HEK293T (cell line): Measurements from ENCODE around the gene SLC4A1.

Source experiments
- ARNT ChIP-seq: fragments of 450-650 bp; IDR thresholded peaks from 2 replicates; pipeline ENCODE4 v1.6.1; 2017; ENCODE audit warnings: mild to moderate bottlenecking
- BHLHE40 ChIP-seq: fragments of 450-650 bp; IDR thresholded peaks from 2 replicates; pipeline ENCODE4 v1.6.1; 2016; ENCODE audit warnings: mild to moderate bottlenecking, moderate library complexity, borderline replicate concordance
- CTBP1 ChIP-seq: fragments of 450-650 bp; IDR thresholded peaks from 2 replicates; pipeline ENCODE4 v1.6.1; 2016; ENCODE audit warnings: borderline replicate concordance
- ELF4 ChIP-seq: fragments of 450-650 bp; IDR thresholded peaks from 2 replicates; pipeline ENCODE4 v1.6.1; 2017; ENCODE audit warnings: antibody characterized with exemption
- FOXA1 ChIP-seq: fragments of 450-650 bp; IDR thresholded peaks from 2 replicates; pipeline ENCODE4 v1.6.1; 2016; ENCODE audit warnings: mild to moderate bottlenecking
- FOXK2 ChIP-seq: fragments of 450-650 bp; IDR thresholded peaks from 2 replicates; pipeline ENCODE4 v1.6.1; 2016; ENCODE audit warnings: mild to moderate bottlenecking
- FOXM1 ChIP-seq: fragments of 450-650 bp; IDR thresholded peaks from 2 replicates; pipeline ENCODE4 v1.6.1; 2017; ENCODE audit warnings: mild to moderate bottlenecking, borderline replicate concordance
- NFRKB ChIP-seq: fragments of 450-650 bp; IDR thresholded peaks from 2 replicates; pipeline ENCODE4 v1.6.1; 2016; ENCODE audit warnings: mild to moderate bottlenecking, moderate library complexity
- SP1 ChIP-seq: fragments of 450-650 bp; IDR thresholded peaks from 2 replicates; pipeline ENCODE4 v1.6.1; 2017
- SUZ12 ChIP-seq: fragments of 450-650 bp; IDR thresholded peaks from 2 replicates; pipeline ENCODE4 v1.6.1; 2016; ENCODE audit warnings: mild to moderate bottlenecking
- ZNF384 ChIP-seq: fragments of 450-650 bp; IDR thresholded peaks from 2 replicates; pipeline ENCODE4 v1.6.1; 2016
- TF ChIP-seq, protein P1 (sequence below): fragments of 450-650 bp; IDR thresholded peaks from 2 replicates; pipeline ENCODE4 v1.6.1; 2016

DNA sequence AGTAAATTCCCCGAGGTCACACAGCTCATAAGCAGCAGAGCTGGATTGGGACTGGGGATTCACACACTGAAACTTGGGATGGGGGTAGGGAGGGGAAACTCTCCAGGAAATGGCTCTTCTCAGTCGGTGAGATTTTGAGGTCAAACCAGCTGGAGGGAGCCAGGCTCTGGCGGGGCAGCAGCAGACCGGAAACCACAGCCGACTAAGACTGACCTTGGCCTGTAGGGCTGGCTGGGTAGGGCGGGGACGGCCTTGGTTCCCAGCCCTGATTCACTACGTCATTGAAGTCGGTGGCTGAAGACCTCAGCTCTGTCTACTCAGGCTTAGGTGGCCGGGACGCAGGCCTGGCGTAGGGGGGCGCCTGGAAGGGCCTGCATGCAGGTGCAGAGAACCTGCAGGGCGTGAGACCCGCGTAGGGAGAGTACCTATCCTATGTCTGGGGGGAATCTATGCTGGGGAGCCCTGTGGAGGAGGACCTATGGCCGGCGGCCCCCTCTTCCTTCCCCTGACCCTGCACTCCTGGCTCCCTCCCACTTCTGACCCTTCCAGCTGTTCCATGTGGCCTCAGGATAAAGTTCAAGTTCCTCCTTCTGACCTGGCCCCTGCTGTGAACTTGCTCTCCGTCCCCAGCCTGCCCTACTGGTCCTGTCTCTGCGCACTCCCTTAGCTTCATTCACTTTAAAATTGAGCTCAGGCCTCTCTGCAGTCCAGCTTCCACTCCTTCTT lies 11.9 kb upstream of the SLC4A1 start:
- no peak for TF ChIP-seq CTBP1
- no peak for TF ChIP-seq FOXA1
- no peak for TF ChIP-seq SP1
- TF ChIP-seq, protein P1, sequence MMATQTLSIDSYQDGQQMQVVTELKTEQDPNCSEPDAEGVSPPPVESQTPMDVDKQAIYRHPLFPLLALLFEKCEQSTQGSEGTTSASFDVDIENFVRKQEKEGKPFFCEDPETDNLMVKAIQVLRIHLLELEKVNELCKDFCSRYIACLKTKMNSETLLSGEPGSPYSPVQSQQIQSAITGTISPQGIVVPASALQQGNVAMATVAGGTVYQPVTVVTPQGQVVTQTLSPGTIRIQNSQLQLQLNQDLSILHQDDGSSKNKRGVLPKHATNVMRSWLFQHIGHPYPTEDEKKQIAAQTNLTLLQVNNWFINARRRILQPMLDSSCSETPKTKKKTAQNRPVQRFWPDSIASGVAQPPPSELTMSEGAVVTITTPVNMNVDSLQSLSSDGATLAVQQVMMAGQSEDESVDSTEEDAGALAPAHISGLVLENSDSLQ = no peak
- no peak for TF ChIP-seq SUZ12
- no peak for TF ChIP-seq FOXM1
- no peak for TF ChIP-seq ARNT
- no peak for TF ChIP-seq NFRKB
- no peak for TF ChIP-seq BHLHE40
- no peak for TF ChIP-seq FOXK2
- no peak for TF ChIP-seq ZNF384
- no peak for TF ChIP-seq ELF4
